G401 (cell line): ENCODE measurements around the gene ZSCAN22. TPM values are rescaled to one million over a fixed set of nuclear protein-coding genes. Genes with fewer than 3 reads are reported as not detected.

Source experiments
- DNase-seq: peaks from one replicate; pipeline ENCODE4 v3.0.0-alpha.2; 2015; ENCODE audit warnings: low spot score
- in situ Hi-C: cut with HindIII; loops from 2 replicates; pipeline ENCODE4 v1.10.0; 2016; ENCODE audit warnings: low sequenced_read_pairs, mixed read lengths
- total RNA-seq: library from RNA; depleted of rRNA; stranded (reverse); fragments of >200 nt; shearing (Covaris generic); gene quantifications from 2 replicates; pipeline ENCODE4 v1.2.3, GENCODE V29; 2014; rRNA removed

Gene ZSCAN22
- total RNA-seq, 1 experiment from 2014 or later: 3.7 TPM

- no peak for DNase-seq
- in situ Hi-C loops: no loop called here
These were observed 60.8 kb downstream of the ZSCAN22 start for GRCh38 chr19:58387338-58388174.

- DNase-seq: no peak
- in situ Hi-C loops: no loop called here
These were observed 61.4 kb downstream of the ZSCAN22 start for GRCh38 chr19:58388175-58388526.

Other genes with a start within 250 kb of the ZSCAN22 start
- 39.8 and 58.3 TPM in 2 replicates for gene ZSCAN18, start 228.8 kb upstream of the ZSCAN22 start, total RNA-seq
- gene ZNF329, start 176.2 kb upstream of the ZSCAN22 start, total RNA-seq: 14.5 and 16.9 TPM in 2 replicates
- gene ZNF274, start 143.9 kb upstream of the ZSCAN22 start, total RNA-seq: 41.3 and 54.2 TPM in 2 replicates
- gene ZNF544, start 98.1 kb upstream of the ZSCAN22 start, total RNA-seq: 51.5 and 64.3 TPM in 2 replicates
- 5.2 and 6.5 TPM in 2 replicates for gene ZNF8, start 48.0 kb upstream of the ZSCAN22 start, total RNA-seq
- 22.0 and 23.4 TPM in 2 replicates for gene ERVK3-1, start 21.6 kb upstream of the ZSCAN22 start, total RNA-seq
- 64.2 and 80.3 TPM in 2 replicates for gene A1BG, start 26.5 kb downstream of the ZSCAN22 start, total RNA-seq
- 1.2 and 4.7 TPM in 2 replicates for gene ZNF497, start 35.8 kb downstream of the ZSCAN22 start, total RNA-seq
- 9.2 and 9.6 TPM in 2 replicates for gene ZNF837, start 54.0 kb downstream of the ZSCAN22 start, total RNA-seq
- 2,081 and 2,975 TPM in 2 replicates for gene RPS5, start 60.3 kb downstream of the ZSCAN22 start, total RNA-seq
- not detected in 2 replicates for gene RNF225, start 68.7 kb downstream of the ZSCAN22 start, total RNA-seq
- 25.8 and 60.2 TPM in 2 replicates for gene ZNF584, start 81.7 kb downstream of the ZSCAN22 start, total RNA-seq
- gene ZNF132, start 113.2 kb downstream of the ZSCAN22 start, total RNA-seq: not detected in 2 replicates
- 8.1 and 11.0 TPM in 2 replicates for gene ZNF324B, start 124.6 kb downstream of the ZSCAN22 start, total RNA-seq
- 10.8 and 11.6 TPM in 2 replicates for gene ZNF324, start 140.1 kb downstream of the ZSCAN22 start, total RNA-seq
- gene ZNF446, start 149.4 kb downstream of the ZSCAN22 start, total RNA-seq: 12.8 and 22.3 TPM in 2 replicates
- 12.0 and 28.6 TPM in 2 replicates for gene SLC27A5, start 185.0 kb downstream of the ZSCAN22 start, total RNA-seq
- 6.1 and 6.6 TPM in 2 replicates for gene ZBTB45, start 192.8 kb downstream of the ZSCAN22 start, total RNA-seq
- 579 and 1,015 TPM in 2 replicates for gene TRIM28, start 217.1 kb downstream of the ZSCAN22 start, total RNA-seq
- gene CHMP2A, start 228.1 kb downstream of the ZSCAN22 start, total RNA-seq: 71.9 and 97.7 TPM in 2 replicates
- 187 and 192 TPM in 2 replicates for gene UBE2M, start 231.6 kb downstream of the ZSCAN22 start, total RNA-seq
- 9.4 and 10.7 TPM in 2 replicates for gene MZF1, start 246.3 kb downstream of the ZSCAN22 start, total RNA-seq